Muscle layer of duodenum (tissue), 2 donors: ENCODE measurements around the gene NECTIN1.
A peak's percentile ranks its signal among the peaks of the same experiment; 100 is the strongest.

Experiments used
- H3K27ac ChIP-seq: one replicate; pipeline ENCODE4 v1.7.0; 2013; ENCODE audit warnings: mild to moderate bottlenecking, low read length
- H3K27me3 ChIP-seq: one replicate; pipeline ENCODE4 v1.7.0; 2013; ENCODE audit warnings: low read depth, mild to moderate bottlenecking, control low read depth, low read length
- H3K36me3 ChIP-seq, 2 donors: one replicate each; pipeline ENCODE4 v1.7.0; 2013; ENCODE audit warnings: low read length in 2 of 2, control low read depth in 1 of 2, mild to moderate bottlenecking in 1 of 2; ENCODE audit not compliant: insufficient read depth in 2 of 2, control insufficient read depth in 1 of 2
- H3K4me1 ChIP-seq, 2 donors: one replicate each; pipeline ENCODE4 v1.7.0; 2013; ENCODE audit warnings: low read length in 2 of 2, mild to moderate bottlenecking in 2 of 2, control low read depth in 1 of 2, moderate library complexity in 1 of 2; ENCODE audit not compliant: insufficient read depth in 2 of 2, control insufficient read depth in 1 of 2
- H3K4me3 ChIP-seq, 2 donors: one replicate each; pipeline ENCODE4 v1.7.0; 2013; ENCODE audit warnings: low read length in 2 of 2, low read depth in 1 of 2, mild to moderate bottlenecking in 1 of 2
- H3K9me3 ChIP-seq, 2 donors: one replicate each; pipeline ENCODE4 v1.7.0; 2013; ENCODE audit warnings: low read length in 2 of 2, control low read depth in 1 of 2, mild to moderate bottlenecking in 1 of 2; ENCODE audit not compliant: control insufficient read depth in 1 of 2
- donor health status: healthy.

The NECTIN1 gene

DNA sequence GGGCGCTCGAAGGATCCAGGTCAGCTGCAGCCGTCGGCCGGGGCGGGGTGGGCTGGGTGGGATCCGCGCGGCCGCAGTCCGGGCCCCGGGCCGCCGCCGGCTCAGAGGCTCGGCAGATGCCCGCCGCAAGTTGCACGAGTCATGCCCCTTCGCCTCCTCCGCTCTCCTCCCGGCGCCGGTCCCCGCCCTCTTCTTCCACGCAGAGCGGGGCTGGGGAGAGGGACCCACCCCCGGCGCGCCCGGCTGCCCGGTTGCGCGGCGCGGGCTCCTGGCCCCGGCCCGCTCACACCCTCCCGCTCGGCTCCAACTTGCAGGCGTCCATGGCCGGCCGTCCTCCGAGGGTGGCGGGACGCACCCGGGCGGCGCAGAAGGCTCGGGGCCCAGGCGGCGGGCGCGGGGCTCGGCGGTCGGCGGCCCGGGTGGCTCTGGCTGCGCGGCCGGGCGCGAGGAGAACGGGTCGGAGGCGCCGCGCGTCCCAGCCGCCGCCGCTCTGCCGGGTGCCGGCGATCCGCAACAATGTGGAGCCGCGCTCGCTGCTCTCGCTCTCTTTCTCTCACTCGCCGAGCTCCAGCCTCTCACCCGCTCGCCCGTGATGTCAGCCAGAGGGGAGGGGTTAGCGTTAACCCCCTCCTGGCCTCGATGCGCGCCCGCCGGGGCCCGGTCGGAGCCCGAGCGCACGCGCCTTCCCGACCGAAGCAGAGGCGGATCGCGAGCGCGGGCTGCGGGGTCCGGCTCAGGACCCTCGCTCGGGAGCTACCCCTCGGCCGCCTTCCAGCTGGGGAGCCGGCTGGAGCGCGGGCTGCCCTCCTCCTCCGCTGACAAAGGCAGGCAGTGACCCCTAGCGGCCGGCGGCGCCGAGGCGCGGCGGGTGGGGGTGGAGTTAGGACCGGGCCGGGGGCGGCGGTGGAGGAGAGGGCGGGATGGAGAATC lies at the start of gene NECTIN1:
Gene NECTIN1, minus strand, starts transcription at position 550 of the 930 bp plus-strand sequence. CDS start 647 bp downstream, outside the sequence.
- H3K27me3 ChIP-seq = peaks cover 4% of the 10 kb centered on the region
- peak within 1 kb of the TSS; percentile 69 for H3K27ac ChIP-seq
- H3K36me3 ChIP-seq = no peaks in the 10 kb centered on the region
- H3K4me3 ChIP-seq = peak within 1 kb of the TSS; percentile 76 to 80
- peaks cover 7 to 28% of the 10 kb centered on the region in 2 donors for H3K4me1 ChIP-seq
- no peaks in the 10 kb centered on the region for H3K9me3 ChIP-seq

GRCh38 chr11:119778391-119779194 lies 49.6 kb upstream of the NECTIN1 start:
- Histone ChIP-seq H3K27ac (no peak overlapping the region), H3K4me1 (no peaks in the 10 kb centered on the region), H3K4me3 (no peak overlapping the region), H3K9me3 (peaks cover 0 to 3% of the 10 kb centered on the region in 2 donors), H3K36me3 (no peaks in the 10 kb centered on the region), H3K27me3 (no peaks in the 10 kb centered on the region)

DNA sequence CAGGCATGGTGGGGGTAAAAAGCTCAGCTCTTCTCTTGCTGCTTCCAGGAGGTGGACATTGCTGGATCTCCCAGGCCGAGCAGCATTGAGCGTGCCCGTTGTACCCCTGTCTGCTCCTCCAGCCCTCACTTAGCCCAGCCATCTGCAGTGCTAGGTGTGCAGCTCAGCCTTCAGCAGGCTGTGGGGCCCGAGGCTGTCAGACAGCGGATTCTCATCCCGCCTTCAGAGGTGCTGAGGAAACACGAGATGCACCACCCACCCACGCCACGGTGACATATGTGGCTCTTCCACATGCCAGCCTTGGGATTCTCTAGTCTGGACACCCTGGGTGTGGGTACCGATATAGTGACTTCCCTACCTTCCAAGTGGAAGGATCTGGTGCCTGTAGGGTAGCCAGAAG lies 48.9 kb upstream of the NECTIN1 start:
- Histone ChIP-seq H3K4me3 (no peak overlapping the region), H3K4me1 (no peaks in the 10 kb centered on the region), H3K36me3 (no peaks in the 10 kb centered on the region), H3K27ac (no peak overlapping the region), H3K9me3 (no peaks in the 10 kb centered on the region), H3K27me3 (no peaks in the 10 kb centered on the region)

DNA sequence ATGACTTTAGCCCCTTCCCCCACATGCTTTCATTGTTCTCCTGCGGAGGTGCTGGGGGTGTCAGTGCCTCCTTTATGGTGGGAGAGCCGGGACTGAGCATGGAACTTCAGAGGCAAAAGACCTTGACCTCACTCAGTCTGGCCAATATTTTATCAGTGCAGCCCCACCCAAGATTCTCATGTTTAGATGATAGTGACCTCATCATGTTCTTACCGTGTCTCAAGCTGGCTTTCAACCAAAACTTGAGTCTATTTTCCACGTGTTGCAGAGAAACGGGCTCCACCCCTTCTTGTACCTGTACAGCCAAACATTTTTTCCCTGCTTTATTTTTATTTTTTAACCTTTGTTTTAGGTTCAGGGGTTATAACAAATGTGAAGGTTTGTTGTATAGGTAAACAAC lies 47.7 kb upstream of the NECTIN1 start:
- Histone ChIP-seq H3K27me3 (no peaks in the 10 kb centered on the region), H3K4me1 (no peaks in the 10 kb centered on the region), H3K9me3 (no peaks in the 10 kb centered on the region), H3K27ac (no peak overlapping the region), H3K36me3 (no peaks in the 10 kb centered on the region), H3K4me3 (no peak overlapping the region)

DNA sequence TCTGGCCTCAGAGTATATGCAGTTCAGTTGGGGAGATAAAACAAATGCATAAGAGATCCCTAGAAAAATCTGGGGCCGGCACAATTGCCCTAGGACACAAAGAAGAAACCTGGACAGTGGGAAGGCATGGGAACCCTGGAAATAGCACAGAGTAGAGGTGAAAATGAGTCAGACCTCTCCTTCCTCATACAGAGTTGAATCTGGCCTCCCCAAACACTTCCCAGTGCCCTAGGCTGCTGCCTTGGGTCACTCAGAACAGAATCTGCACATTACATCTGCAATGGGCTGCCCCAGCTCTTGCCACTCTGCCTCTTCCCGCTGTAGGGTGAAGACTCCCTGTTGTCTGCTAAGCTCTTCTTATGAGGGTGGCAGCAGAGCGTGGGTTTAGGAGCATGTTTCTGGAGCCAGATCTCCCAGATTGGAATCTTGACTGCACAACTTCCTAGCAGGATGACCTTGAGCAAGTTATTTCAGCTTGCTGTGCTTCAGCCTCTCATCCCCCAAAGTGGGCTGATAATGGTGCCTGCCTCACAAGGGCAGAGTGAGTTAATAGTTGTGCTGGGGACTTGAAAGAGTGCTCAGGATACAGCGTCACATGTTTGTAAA lies 47.1 kb upstream of the NECTIN1 start:
- Histone ChIP-seq H3K4me1 (no peaks in the 10 kb centered on the region), H3K9me3 (no peaks in the 10 kb centered on the region), H3K27ac (no peak overlapping the region), H3K36me3 (no peaks in the 10 kb centered on the region), H3K4me3 (no peak overlapping the region), H3K27me3 (no peaks in the 10 kb centered on the region)

- Histone ChIP-seq H3K27ac (no peak overlapping the region), H3K4me3 (no peak overlapping the region), H3K27me3 (no peaks in the 10 kb centered on the region), H3K36me3 (no peaks in the 10 kb centered on the region), H3K9me3 (no peaks in the 10 kb centered on the region), H3K4me1 (no peaks in the 10 kb centered on the region)
These were observed 45.3 kb upstream of the NECTIN1 start for GRCh38 chr11:119774172-119774763.

DNA sequence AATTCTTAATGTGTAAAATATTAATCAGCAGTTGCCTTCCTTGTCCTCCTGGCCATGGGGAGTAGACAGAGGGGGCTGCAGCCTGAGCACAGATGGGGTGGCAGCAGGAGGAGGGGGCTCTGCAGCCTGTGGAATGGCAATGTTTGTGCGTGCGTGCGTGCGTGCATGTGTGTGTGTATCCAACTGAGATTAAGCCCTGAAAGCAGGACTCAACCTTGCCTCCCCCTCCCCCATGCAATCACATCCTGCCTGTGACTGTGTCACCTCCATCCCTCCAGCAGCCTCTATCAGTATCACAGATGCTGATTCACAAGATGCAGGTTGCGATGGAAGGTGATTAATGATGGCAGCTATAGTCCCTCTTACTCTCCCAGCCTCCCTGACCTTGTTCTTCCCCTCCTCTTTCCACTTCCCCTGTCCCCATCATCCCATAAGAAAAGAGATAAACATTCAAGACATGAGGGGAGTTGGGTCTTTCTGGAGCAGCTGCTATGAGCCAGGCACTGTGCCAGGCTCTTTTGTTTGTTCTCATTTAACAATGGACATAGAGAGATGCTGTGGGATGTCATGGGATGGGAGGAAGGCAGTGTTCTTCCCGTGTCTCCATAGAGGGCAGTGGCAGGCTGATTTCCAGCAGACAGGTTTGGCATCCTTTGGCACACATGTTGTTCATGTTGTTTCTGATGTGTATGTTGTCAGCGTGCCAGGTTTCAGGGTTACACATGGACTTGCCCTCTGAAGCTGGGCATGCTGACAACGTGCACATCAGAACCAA lies 43.8 kb upstream of the NECTIN1 start:
- Histone ChIP-seq H3K27me3 (no peaks in the 10 kb centered on the region), H3K4me3 (no peak overlapping the region), H3K4me1 (no peaks in the 10 kb centered on the region), H3K27ac (no peak overlapping the region), H3K36me3 (no peaks in the 10 kb centered on the region), H3K9me3 (no peaks in the 10 kb centered on the region)

DNA sequence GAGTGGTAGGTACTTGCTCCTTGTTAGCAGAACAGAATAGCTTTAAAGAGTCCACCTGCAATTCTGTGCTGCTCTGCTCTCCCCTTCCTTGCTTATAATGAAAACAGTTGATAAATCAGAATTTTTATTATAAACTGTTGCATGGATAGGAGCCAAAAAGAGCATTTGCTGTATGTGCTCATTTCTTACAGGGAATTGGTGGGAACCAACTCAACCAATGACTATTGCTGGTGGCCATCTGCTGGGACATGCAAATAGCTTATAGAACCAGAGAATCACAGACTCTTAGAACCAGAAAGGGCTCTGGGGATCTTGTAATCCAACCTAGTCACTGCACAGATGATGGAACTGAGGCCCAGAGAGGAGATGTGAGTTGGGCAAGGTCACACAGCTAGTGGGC lies 43.1 kb upstream of the NECTIN1 start:
- no peak overlapping the region for H3K4me3 ChIP-seq
- H3K27me3 ChIP-seq = no peaks in the 10 kb centered on the region

DNA sequence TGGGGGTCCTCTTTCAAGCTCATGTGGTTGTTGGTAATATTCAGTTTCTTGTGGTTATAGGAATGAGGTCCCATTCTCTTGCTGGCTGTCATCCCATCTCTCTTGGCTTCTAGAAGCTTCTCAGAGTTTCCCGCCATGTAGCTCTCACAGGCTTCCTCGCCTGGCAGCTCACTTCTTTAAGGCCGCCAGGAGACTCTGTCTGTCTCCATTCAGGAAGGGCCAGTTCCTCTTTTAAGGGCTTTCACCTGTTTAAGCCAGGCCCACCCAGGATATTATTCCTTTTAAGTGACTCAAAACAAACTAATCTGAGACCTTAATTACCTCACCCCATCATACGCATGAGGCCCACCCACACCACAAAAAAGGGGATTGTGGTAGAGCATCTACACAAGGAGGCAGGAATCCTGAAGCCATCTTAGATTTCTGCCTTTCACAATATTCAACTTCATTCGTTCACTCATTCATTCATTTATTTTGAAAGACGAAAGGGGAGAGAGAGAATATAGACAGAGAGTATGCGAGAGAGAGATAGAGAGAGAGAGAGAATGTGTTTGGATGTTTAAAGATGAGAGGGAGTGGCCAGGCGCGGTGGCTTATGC lies 42.3 kb upstream of the NECTIN1 start:
- Histone ChIP-seq H3K36me3 (no peaks in the 10 kb centered on the region), H3K4me1 (no peaks in the 10 kb centered on the region), H3K4me3 (no peak overlapping the region), H3K27ac (no peak overlapping the region), H3K9me3 (no peaks in the 10 kb centered on the region), H3K27me3 (no peaks in the 10 kb centered on the region)

More for the DNA sequence above, 43.1 kb upstream of the NECTIN1 start:
- Histone ChIP-seq H3K4me1 (no peaks in the 10 kb centered on the region), H3K36me3 (no peaks in the 10 kb centered on the region), H3K27ac (no peak overlapping the region), H3K9me3 (no peaks in the 10 kb centered on the region)

- Histone ChIP-seq H3K4me3 (no peak overlapping the region), H3K4me1 (peaks cover 5 to 8% of the 10 kb centered on the region in 2 donors), H3K27ac (no peak overlapping the region), H3K27me3 (no peaks in the 10 kb centered on the region), H3K9me3 (no peaks in the 10 kb centered on the region), H3K36me3 (no peaks in the 10 kb centered on the region)
These were observed 36.6 kb upstream of the NECTIN1 start for GRCh38 chr11:119765628-119766027.
